Stimulated activated CD4-positive, alpha-beta T cell treated with anti-CD3 and anti-CD28 coated beads, Interleukin-1b, Interleukin-23, amount 100 ng/mL, for 4 hours (primary cell): ENCODE data around the gene GYPA.
"Not testable (repeated sequence)": the region's sequence is repeated elsewhere in the genome, so short reads cannot be mapped to it uniquely, and the experiment has no call there.

Experiments
- DNase-seq, 2 donors: peaks; one replicate each; pipeline ENCODE4 v3.0.0-alpha.2; 2020; ENCODE audit warnings: low read depth in 2 of 2

Gene GYPA

DNA sequence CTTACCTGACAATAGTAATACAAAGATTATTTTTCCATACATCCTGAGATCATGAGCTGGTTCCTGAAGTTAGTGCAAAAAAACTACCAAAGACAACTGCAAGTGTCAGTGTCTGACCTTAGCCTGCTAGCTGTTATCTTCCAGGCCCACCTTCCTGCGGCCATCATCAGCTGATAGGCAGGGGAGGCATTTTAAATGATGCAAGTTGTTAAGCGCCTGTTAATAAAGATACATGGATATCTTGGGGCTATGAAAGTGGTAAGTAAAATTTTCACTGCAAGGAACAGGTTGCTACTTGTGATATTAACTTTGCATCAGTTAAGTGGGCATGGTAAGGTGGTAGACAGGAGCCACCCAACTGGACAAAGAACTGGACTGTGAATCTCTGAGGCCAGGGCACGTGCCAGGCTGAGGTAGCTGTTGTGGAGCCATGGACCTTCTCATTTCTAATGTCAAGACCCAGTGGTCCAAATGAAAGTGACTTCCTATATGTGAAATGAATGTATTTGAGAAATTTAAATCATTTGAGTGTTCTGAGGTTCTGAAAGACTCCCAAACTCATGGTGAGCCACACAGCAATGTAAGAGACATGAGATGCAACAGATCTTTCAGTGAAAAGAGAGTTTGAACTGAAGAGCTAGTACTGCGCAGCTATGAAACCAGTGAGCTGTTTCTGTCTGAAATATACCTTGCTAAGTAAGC, at the start of gene GYPA:
TSS of gene GYPA (minus strand) at position 125 of the 702 bp plus-strand sequence. CDS start at position 42, 83 bp downstream.
- DNase-seq = not testable (repeated sequence)

- no peak for DNase-seq
Observed at GRCh38 chr4:144190009-144190408, 49.5 kb upstream of the GYPA start.

DNA sequence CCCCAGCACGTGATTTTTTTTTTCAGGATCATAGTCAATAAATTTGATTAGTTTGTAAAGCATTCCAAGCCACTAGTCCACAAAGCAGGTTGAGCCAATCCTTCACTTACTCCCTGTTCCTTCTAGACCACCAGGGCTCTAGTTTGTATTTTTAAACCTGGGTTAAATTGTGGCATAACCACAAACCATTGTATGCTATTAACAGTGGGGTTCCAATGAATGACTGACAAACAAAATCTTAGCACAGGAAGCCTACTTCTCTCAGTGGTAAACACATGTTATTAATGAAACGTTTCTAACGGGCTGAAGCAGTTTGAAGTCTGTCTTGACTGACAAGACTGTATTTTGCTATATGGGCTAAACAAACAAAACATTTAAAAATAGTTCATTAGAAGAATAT, 48.6 kb upstream of the GYPA start:
- no peak for DNase-seq

GRCh38 chr4:144185086-144185485, 44.6 kb upstream of the GYPA start:
- DNase-seq = no peak

DNA sequence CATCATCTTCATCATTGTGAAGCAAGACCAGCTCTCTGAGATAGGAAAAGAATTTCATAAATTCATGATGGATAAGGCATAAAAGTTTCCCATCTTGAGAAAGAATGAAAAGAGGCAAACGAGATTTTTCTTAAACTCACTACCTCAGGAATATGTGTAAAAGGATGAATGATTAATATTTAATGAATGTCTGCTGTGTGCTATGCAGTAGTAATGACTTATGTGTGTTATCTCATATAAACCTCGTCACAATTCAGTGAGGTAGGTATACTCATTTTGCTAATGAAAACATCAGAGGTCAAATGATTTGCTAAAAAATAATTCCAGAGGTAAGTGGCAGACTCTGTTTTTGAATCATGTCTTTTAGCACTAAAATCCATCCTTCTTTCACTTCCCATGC, 42.6 kb upstream of the GYPA start:
- DNase-seq = no peak

DNA sequence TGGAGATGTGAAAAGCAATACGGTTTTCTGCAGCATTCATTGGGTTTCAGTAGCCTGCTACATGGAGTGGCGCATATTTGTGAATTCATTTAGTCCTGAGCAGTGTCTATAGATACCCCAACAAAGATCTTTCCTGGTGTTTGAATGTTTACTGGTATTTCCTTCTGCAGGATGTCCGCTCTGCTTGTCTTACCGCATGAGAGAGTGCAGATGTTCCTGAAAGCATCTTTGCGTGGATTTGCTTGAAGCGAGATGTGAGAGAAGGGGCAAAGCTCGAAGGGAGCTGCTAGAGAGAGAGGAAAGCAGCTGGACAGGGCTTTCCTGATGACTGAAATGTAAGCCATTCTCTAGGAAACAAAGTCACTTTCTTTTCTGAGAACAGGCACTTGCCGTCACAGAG, 40.9 kb upstream of the GYPA start:
- DNase-seq = no peak

DNA sequence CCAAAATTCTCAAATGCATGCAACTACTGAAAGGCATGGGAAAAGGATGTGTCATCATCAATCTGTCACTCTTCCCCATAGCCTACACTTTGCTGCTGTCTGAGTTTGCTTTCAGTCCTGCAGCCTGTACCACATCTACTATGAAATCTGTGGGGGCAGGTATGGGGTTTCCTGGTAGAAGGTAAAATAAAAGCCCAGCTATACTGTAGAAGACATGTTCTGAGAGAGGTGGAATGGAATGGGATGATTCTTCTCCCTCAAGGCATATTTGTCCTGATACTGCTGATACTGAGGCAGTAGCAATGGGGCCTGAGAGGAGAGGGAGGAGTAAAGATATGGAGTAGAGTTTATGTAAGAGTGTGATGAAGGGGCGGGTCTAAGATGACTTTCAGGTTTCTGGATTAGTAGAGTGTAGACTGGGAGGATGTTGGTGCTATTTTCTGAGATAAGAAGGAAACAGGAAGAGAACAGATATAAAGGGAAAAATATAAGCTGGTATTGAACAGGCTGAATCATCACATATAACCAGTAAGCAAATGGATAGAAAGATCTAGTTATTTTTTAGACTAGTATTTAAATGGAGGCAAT, 38.7 kb upstream of the GYPA start:
- no peak for DNase-seq

DNA sequence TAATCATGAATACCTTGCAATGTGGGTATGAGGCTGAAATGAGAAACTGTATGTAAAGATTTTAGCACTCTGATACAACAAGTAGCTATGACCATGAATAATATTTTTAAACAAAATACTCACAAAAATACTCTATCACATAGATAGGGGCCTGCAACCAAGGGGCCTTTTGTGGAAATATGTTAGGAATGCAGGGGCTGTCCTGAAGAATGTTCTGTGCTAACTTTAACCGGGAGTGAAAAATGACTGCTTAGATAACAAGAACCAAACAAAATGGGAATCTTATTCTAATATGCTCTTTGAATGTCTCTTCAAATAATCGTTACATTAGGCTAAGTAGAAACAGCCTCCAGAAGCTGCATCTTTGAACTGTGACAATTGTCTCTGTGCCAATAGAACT, 37.9 kb upstream of the GYPA start:
- no peak for DNase-seq

- DNase-seq = no peak
Observed at GRCh38 chr4:144176476-144176875, 36.0 kb upstream of the GYPA start.

GRCh38 chr4:144174401-144175067, 34.0 kb upstream of the GYPA start:
- no peak for DNase-seq

DNA sequence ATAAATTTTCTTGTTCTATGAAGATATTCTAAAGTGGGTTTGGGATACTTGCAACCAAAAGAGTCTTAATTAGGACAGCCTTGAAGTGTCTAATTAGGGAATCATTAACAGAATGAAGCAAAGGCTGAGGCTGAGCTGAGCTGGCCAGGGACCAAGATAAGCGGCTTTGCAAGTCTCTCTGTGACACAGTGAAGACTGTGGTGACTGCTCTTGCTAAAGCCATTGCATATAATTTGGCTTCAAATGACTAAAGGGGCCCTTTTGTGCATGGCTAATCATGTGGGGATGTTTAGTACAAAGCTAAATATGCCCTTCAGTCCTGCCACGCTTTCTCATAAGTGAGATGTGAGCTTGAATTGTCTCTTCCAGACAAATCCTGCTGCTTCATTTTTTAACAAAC, 31.2 kb upstream of the GYPA start:
- no peak for DNase-seq

GRCh38 chr4:144169211-144169610, 28.7 kb upstream of the GYPA start:
- DNase-seq = no peak

DNA sequence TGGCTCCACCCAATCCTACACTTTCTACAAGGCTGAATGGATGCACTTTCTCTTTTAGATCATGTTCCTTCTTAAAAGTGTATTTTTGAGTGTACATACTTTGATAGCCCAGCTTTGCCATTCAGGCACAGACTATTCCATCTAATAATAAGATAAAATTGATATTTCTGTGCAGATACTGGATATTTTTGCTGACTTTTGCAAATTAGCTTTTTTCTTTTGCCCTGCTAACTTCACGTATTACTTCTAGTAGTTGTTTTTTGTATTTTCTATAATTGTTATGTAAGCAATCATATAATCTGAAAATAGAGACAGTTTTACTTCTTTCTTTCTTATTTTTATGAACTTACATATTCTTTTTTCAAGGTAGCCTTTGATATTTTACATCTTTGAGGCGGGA, 13.5 kb upstream of the GYPA start:
- DNase-seq = no peak

GRCh38 chr4:144142690-144143326, 2.3 kb upstream of the GYPA start:
- DNase-seq = not testable (repeated sequence)

DNA sequence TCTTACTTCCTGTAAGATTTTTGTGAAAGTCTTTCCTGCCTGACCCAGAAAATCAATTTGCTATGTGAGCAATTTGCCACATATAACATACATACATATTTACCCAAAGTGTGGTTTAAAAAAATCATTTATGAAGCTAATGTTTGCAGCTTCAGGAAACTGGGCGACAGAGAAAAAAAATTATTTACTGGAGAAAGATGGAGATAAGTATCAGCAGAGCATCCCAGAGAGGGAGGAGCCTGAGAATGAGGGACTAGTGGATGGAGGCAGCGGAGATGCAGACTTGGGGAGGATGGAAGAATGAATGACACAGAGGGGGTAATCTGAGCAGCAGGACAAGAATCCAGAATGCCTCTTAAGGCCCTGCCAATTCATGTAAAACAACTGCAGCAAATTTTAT, 975 bp upstream of the GYPA start:
- DNase-seq = no peak

GRCh38 chr4:144139991-144140390, 527 bp downstream of the GYPA start:
- DNase-seq = not testable (repeated sequence)

GRCh38 chr4:144139547-144139946, 971 bp downstream of the GYPA start:
- DNase-seq = not testable (repeated sequence)

GRCh38 chr4:144138239-144138638, 2.3 kb downstream of the GYPA start:
- not testable (repeated sequence) for DNase-seq

DNA sequence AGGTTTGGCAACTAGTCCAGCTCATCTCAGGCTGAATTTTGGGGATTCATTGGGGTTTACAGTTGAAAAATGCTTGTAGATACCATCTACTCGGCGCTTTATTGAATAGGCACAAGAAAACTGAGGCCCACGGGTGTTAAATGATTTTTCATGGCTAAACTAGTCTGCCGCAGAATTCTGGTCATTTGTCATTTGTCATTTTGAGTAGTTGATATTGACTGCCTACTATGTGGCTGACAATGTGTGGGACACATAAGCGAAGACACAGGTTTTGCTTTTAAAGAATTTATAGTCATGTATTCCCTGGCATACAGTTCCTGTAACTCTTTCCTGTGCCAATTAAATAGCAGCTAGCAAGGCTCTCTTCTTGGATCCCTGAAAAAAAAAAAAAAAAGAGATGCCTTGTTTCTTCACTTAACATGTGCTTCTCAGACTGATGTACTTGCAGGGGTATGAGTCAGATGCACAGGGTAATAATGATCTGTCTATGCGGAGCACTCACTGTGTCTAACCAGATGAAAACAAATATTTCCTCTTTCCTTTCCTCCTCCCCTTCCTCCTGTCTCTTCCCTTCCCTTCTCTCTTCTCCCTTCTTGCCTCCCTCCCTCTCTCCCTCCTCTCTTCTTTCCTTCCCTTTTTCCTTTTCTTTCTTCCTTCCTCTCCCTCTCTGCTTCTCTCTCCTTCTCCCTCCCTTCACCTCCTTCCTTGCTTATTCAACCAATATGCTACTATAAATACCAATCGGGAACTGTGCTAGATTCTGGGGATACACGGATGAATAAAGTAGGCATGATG, 3.2 kb downstream of the GYPA start:
- not testable (repeated sequence) for DNase-seq

- not testable (repeated sequence) for DNase-seq
Observed at GRCh38 chr4:144136189-144136588, 4.3 kb downstream of the GYPA start.

GRCh38 chr4:144130167-144130566, 10.4 kb downstream of the GYPA start:
- not testable (repeated sequence) for DNase-seq
